K562 (cell line): Measurements from ENCODE around the gene LARP7. TPM values are rescaled to one million over a fixed set of nuclear protein-coding genes. Genes with fewer than 3 reads are reported as not detected.
A peak's percentile ranks its signal among the peaks of the same experiment; 100 is the strongest.

Experiments
- BACH1 ChIP-seq: fragments of 200-800 bp; sonication (Bioruptor generic); IDR thresholded peaks from 2 replicates; pipeline ENCODE4 v1.6.1; 2016; ENCODE audit warnings: missing genetic modification characterization, missing compliant biosample characterization
- E2F3 ChIP-seq: fragments of 250-450 bp; sonication (Bioruptor Pico); IDR thresholded peaks from 2 replicates; pipeline ENCODE4 v1.4.0; 2020; ENCODE audit warnings: mild to moderate bottlenecking
- FOXA1 ChIP-seq: fragments of 450-650 bp; IDR thresholded peaks from 2 replicates; pipeline ENCODE4 v1.6.1; 2016; ENCODE audit warnings: mild to moderate bottlenecking, borderline replicate concordance
- GATA2 ChIP-seq: sonication (generic); formaldehyde crosslinking; IDR thresholded peaks from 2 replicates; pipeline ENCODE4 v1.4.0; 2020; ENCODE audit warnings: mild to moderate bottlenecking, missing genetic modification reagents
- HDAC8 ChIP-seq: fragments of 450-650 bp; IDR thresholded peaks from 2 replicates; pipeline ENCODE4 v1.6.1; 2016; ENCODE audit warnings: mild to moderate bottlenecking, missing genetic modification characterization, moderate library complexity, missing compliant biosample characterization
- HMGN3 ChIP-seq: IDR thresholded peaks from 2 replicates; pipeline ENCODE4 v1.6.1; 2011; ENCODE audit warnings: borderline replicate concordance, low read depth, mild to moderate bottlenecking, mixed read lengths, low read length; ENCODE audit not compliant: insufficient read length; ENCODE audit errors: extremely low read depth
- MAFF ChIP-seq: IDR thresholded peaks from 2 replicates; pipeline ENCODE4 v1.6.1; 2012; ENCODE audit warnings: low read length, improper control_type of control experiment
- MLLT1 ChIP-seq, 2 experiments: fragments of 450-650 bp; IDR thresholded peaks; 2 replicates each; pipeline ENCODE4 v1.6.1; 2016
- NCOR1 ChIP-seq: fragments of 450-650 bp; IDR thresholded peaks from 2 replicates; pipeline ENCODE4 v1.6.1; 2016; ENCODE audit warnings: mild to moderate bottlenecking, moderate library complexity
- RREB1 ChIP-seq: fragments of 250-450 bp; sonication (Bioruptor Pico); IDR thresholded peaks from 2 replicates; pipeline ENCODE4 v1.4.0; 2020
- SMARCE1 ChIP-seq: fragments of 450-650 bp; IDR thresholded peaks from 2 replicates; pipeline ENCODE4 v1.7.1; 2016; ENCODE audit warnings: mild to moderate bottlenecking
- TARDBP ChIP-seq: fragments of 450-650 bp; IDR thresholded peaks from 2 replicates; pipeline ENCODE4 v1.6.1; 2016
- TBL1XR1 ChIP-seq, 2 experiments: IDR thresholded peaks; 2 replicates each; pipeline ENCODE4 v1.6.1; 2012; ENCODE audit warnings: improper control_type of control experiment in 2 of 2, low read length in 2 of 2, mild to moderate bottlenecking in 1 of 2
- TBP ChIP-seq: optimal IDR thresholded peaks from 2 replicates; pipeline ENCODE3; 2011; ENCODE audit warnings: low read depth, low read length, improper control_type of control experiment
- YBX1 ChIP-seq: fragments of 450-650 bp; IDR thresholded peaks from 2 replicates; pipeline ENCODE4 v1.7.1; 2016; ENCODE audit warnings: mild to moderate bottlenecking
- ZNF184 ChIP-seq: sonication (generic); formaldehyde crosslinking; IDR thresholded peaks from 2 replicates; pipeline ENCODE4 v1.5.0; 2020; ENCODE audit warnings: missing genetic modification reagents
- ZNF324 ChIP-seq: fragments of 250-450 bp; sonication (Bioruptor Pico); IDR thresholded peaks from 2 replicates; pipeline ENCODE4 v1.4.0; 2020; ENCODE audit warnings: mild to moderate bottlenecking
- polyA plus RNA-seq, 8 experiments: library from polyadenylated mRNA; depleted of rRNA in 4 of 8; stranded (reverse) in 5 of 8; unstranded in 3 of 8; fragments of >200 nt; fragmentation: Nextera tagmentation in 2 of 8; fragmentation: Illumina TruSeq in 1 of 8; extraction: Ambion mirVana in 2 of 8; extraction: Trizol in 1 of 8; gene quantifications; 2 replicates each; pipeline versions ENCODE4 v1.2.1 to v1.2.3, GENCODE V29; 2011 to 2014; ENCODE audit warnings: inconsistent platforms in 1 of 8, missing spikeins in 1 of 8
- total RNA-seq, 7 experiments: library from RNA; depleted of rRNA in 6 of 7; stranded (reverse); fragments of >200 nt in 6 of 7; fragmentation: Illumina TruSeq in 2 of 7; extraction: Trizol in 2 of 7; gene quantifications; 2 replicates each; pipeline versions ENCODE4 v1.2.1 to v1.2.3, GENCODE V29; 2011 to 2021; ENCODE audit warnings: low replicate concordance in 1 of 7
- TF ChIP-seq, protein P1 (sequence below): sonication (generic); formaldehyde crosslinking; IDR thresholded peaks from 2 replicates; pipeline ENCODE4 v1.8.0; 2022; ENCODE audit warnings: mild to moderate bottlenecking, low read depth, missing genetic modification reagents
- TF ChIP-seq, protein P2 (sequence below): IDR thresholded peaks from 2 replicates; pipeline ENCODE4 v1.6.1; 2012; ENCODE audit warnings: low read depth, low read length, improper control_type of control experiment, borderline replicate concordance

The LARP7 gene
- total and polyA plus RNA-seq, 9 of the 15 experiments (the other 6 are each of a cell fraction or from before 2014, with no cell fraction given), result 30.1 to 76.9 (median 56.0) TPM

DNA sequence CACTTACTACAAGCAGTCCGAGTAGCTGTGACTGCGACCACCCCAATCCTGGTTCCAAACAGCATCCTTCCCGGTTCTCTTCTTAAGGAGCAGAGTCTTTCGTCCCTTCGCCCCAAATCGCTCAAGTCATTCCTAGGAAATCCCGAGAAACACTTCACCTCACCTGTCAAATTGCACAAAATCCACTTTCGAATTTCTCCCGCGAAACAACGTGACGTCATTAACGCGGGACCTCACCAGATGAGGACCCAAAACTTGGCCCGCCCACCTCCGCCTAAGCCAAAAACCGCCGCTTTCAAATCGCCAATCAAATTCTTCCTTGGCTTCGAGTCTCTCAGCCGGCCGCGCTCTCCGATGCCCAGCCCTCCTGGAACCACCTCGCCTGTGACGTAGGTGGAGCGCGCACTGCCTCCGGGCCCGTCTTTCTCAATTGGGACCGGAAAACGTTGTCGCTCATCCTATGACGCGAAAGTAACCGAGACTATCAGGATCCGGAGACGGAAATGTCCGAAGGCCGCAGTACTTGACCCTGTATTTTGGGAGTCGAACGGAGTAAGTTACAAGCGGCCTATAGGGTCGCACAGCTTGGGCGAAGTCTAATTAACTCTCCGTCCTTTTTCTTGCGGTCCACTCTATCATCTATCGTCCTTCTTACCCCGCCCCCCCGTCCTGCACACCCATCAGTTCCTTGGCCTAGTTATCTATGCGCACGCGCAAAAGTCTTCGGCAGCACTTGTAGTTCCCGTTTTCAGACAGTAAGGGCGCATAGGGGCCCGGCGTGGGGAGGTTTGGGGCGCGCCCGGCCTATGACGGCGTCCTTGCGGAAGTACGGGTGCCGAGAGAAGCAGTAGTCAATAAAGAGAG lies at the start of gene LARP7, which contains the start of gene ZGRF1 (continued):
- TF ChIP-seq RREB1 (no peak), HMGN3 (peak; percentile 9), HDAC8 (no peak), ZNF324 (CRISPR knock-in tag) (no peak), NCOR1 (no peak), FOXA1 (no peak), TBL1XR1 (IDR thresholded peaks at IDR 0.05; ENCODE audit: low read length in 2 of 2) (peak in 1 of 2 experiments; percentile 74; a peak in 3 of 4 replicates), YBX1 (no peak), SMARCE1 (no peak), MAFF (no peak), TBP (peak; percentile 34), E2F3 (CRISPR knock-in tag) (peak; percentile 47; the same call in 1 of the 2 replicates), BACH1 (no peak), GATA2 (CRISPR knock-in tag) (no peak), TARDBP (peak; percentile 36; the same call in 1 of the 2 replicates), ZNF184 (CRISPR knock-in tag) (no peak), MLLT1 (IDR thresholded peaks at IDR 0.05) (peak in 1 of 2 experiments; percentile 23; a peak in 1 of 4 replicates)
- TF ChIP-seq, protein P1, sequence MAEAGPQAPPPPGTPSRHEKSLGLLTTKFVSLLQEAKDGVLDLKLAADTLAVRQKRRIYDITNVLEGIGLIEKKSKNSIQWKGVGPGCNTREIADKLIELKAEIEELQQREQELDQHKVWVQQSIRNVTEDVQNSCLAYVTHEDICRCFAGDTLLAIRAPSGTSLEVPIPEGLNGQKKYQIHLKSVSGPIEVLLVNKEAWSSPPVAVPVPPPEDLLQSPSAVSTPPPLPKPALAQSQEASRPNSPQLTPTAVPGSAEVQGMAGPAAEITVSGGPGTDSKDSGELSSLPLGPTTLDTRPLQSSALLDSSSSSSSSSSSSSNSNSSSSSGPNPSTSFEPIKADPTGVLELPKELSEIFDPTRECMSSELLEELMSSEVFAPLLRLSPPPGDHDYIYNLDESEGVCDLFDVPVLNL (CRISPR knock-in tag), result peak; percentile 97
- TF ChIP-seq, protein P2, sequence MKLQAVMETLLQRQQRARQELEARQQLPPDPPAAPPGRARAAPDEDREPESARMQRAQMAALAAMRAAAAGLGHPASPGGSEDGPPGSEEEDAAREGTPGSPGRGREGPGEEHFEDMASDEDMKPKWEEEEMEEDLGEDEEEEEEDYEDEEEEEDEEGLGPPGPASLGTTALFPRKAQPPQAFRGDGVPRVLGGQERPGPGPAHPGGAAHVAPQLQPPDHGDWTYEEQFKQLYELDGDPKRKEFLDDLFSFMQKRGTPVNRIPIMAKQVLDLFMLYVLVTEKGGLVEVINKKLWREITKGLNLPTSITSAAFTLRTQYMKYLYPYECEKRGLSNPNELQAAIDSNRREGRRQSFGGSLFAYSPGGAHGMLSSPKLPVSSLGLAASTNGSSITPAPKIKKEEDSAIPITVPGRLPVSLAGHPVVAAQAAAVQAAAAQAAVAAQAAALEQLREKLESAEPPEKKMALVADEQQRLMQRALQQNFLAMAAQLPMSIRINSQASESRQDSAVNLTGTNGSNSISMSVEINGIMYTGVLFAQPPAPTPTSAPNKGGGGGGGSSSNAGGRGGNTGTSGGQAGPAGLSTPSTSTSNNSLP, result no peak
